ENCODE measurements around the gene ABCG1.

The ABCG1 gene

GRCh38 chr21:42183374-42184266 is 35.3 kb upstream of the ABCG1 start:
- Histone ChIP-seq H3F3A (ENCODE audit: insufficient read depth, low read length) (peaks cover 12% of the 10 kb centered on the region), H3K36me3 (replicated peaks; ENCODE audit: insufficient read depth, low read length) (no peaks in the 10 kb centered on the region), H3K9ac (ENCODE audit: low read length) (no peak overlapping the region), H3K9me3 (replicated peaks; ENCODE audit: insufficient read depth, low read length) (no peaks in the 10 kb centered on the region), H4K20me1 (ENCODE audit: insufficient read depth, low read length) (no peaks in the 10 kb centered on the region), H2AFZ (ENCODE audit: low read length) (no peak overlapping the region), H3K4me2 (ENCODE audit: low read depth, low read length) (no peak overlapping the region), H3K27ac (ENCODE audit: low read length) (no peak overlapping the region), H3K4me1 (ENCODE audit: low read length) (peaks cover 10% of the 10 kb centered on the region), H3K4me3 (ENCODE audit: low read length) (no peak overlapping the region), H3K79me2 (ENCODE audit: low read length) (no peaks in the 10 kb centered on the region), H3K27me3 (replicated peaks; ENCODE audit: insufficient read depth, low read length) (0 out of 2 replicates have a peak, but pooled peaks cover 6% of the 10 kb centered on the region), H3K9me2 (replicated peaks; ENCODE audit: insufficient read depth, low read length) (no peaks in the 10 kb centered on the region)
- DNase-seq, result no peak
- no peak for TF ChIP-seq CTCF (IDR thresholded peaks at IDR 0.05; ENCODE audit: low read length)
- TF ChIP-seq EZH2phosphoT487 (IDR thresholded peaks at IDR 0.05; ENCODE audit: low read length), result no peak
- no peak for TF ChIP-seq EZH2 (optimal IDR thresholded peaks at IDR 0.05; ENCODE audit: low read depth, low read length)

- Histone ChIP-seq H3K9me2 (replicated peaks; ENCODE audit: insufficient read depth, low read length) (no peaks in the 10 kb centered on the region), H3K27me3 (replicated peaks; ENCODE audit: insufficient read depth, low read length) (0 out of 2 replicates have a peak, but pooled peaks cover 5% of the 10 kb centered on the region), H3K4me1 (ENCODE audit: low read length) (peaks cover 14% of the 10 kb centered on the region), H3K9me3 (replicated peaks; ENCODE audit: insufficient read depth, low read length) (no peaks in the 10 kb centered on the region), H3K4me3 (ENCODE audit: low read length) (no peak overlapping the region), H3K36me3 (replicated peaks; ENCODE audit: insufficient read depth, low read length) (no peaks in the 10 kb centered on the region), H3K4me2 (ENCODE audit: low read depth, low read length) (no peak overlapping the region), H4K20me1 (ENCODE audit: insufficient read depth, low read length) (no peaks in the 10 kb centered on the region), H3F3A (ENCODE audit: insufficient read depth, low read length) (peaks cover 14% of the 10 kb centered on the region), H3K79me2 (ENCODE audit: low read length) (no peaks in the 10 kb centered on the region), H2AFZ (ENCODE audit: low read length) (no peak overlapping the region), H3K27ac (ENCODE audit: low read length) (no peak overlapping the region), H3K9ac (ENCODE audit: low read length) (no peak overlapping the region)
- TF ChIP-seq EZH2phosphoT487 (IDR thresholded peaks at IDR 0.05; ENCODE audit: low read length) (no peak), EZH2 (optimal IDR thresholded peaks at IDR 0.05; ENCODE audit: low read depth, low read length) (no peak), CTCF (IDR thresholded peaks at IDR 0.05; ENCODE audit: low read length) (no peak)
- no peak for DNase-seq
These were observed 32.3 kb upstream of the ABCG1 start for GRCh38 chr21:42186591-42186990.

GRCh38 chr21:42187976-42188653 is 30.8 kb upstream of the ABCG1 start:
- H3K27ac ChIP-seq (ENCODE audit: low read length), result peak overlapping the region; percentile 61
- H3K79me2 ChIP-seq (ENCODE audit: low read length), result no peaks in the 10 kb centered on the region
- H3K27me3 ChIP-seq (replicated peaks; ENCODE audit: insufficient read depth, low read length), result peaks cover 11% of the 10 kb centered on the region; the same call in 1 of the 2 replicates
- H3K4me3 ChIP-seq (ENCODE audit: low read length), result 0 out of 2 replicates have a peak overlapping the region, but pooled peaks have one; percentile 3
- no peaks in the 10 kb centered on the region for H3K36me3 ChIP-seq (replicated peaks; ENCODE audit: insufficient read depth, low read length)
- peaks cover 14% of the 10 kb centered on the region for H3K4me1 ChIP-seq (ENCODE audit: low read length)
- peak overlapping the region; percentile 15; the same call in 1 of the 2 replicates for H3K9ac ChIP-seq (ENCODE audit: low read length)
- H3K9me2 ChIP-seq (replicated peaks; ENCODE audit: insufficient read depth, low read length), result no peaks in the 10 kb centered on the region
- peak overlapping the region; percentile 50 for H3K4me2 ChIP-seq (ENCODE audit: low read depth, low read length)
- peak overlapping the region; percentile 10 for H2AFZ ChIP-seq (ENCODE audit: low read length)
- H3K9me3 ChIP-seq (replicated peaks; ENCODE audit: insufficient read depth, low read length), result no peaks in the 10 kb centered on the region
- DNase-seq, result peak; percentile 93
- H3F3A ChIP-seq (ENCODE audit: insufficient read depth, low read length), result peaks cover 14% of the 10 kb centered on the region
- no peaks in the 10 kb centered on the region for H4K20me1 ChIP-seq (ENCODE audit: insufficient read depth, low read length)
- TF ChIP-seq EZH2 (optimal IDR thresholded peaks at IDR 0.05; ENCODE audit: low read depth, low read length) (no peak), EZH2phosphoT487 (IDR thresholded peaks at IDR 0.05; ENCODE audit: low read length) (no peak), CTCF (IDR thresholded peaks at IDR 0.05; ENCODE audit: low read length) (no peak)
